ENCODE results near the gene FHL3. TPM values are rescaled to one million over a fixed set of nuclear protein-coding genes. Genes with fewer than 3 reads are reported as not detected.

The FHL3 gene
- polyA plus RNA-seq, 1 of the 3 experiments (the other 2 are of a cell fraction) = 6.8 TPM

DNA sequence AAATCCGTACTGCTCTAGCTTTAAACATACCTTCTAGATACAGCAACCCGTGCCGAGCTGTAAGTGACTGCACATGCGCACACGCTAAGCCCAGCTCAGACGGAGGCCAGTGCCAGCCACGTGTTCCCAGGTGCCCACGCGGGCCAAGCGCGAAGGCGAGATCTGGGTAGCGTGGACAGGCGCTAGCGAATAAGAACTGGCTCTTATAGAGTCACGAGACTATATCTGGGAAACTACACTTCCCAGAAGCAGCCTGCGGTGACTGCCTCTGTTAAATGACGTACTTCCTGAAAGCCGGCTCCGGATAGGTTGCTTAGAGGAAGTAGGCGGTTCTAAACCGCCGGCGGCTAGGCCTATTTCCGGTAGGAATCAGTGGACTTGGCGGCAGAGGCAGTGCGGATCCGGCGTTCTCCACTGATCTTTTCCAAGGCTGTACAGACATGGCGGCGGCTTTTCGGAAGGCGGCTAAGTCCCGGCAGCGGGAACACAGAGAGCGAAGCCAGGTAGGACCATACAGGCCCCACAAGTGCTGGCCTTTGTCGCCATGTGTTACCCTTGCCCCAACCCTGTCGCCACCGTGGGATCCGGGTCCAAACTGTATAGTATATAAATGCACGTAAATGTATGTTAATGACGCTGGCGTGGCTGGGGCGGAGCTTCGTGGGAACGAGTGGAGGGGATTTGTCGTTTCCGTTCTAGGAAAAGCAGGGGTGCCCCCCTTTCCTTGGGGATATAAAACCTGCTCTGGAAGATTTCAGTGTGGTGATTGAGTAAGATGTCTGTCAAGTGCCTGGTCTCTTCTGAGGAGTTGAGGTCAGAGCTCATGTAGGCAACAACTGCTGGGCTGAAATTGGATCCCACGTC is 7.3 kb upstream of the FHL3 start, which contains the start of gene UTP11 (continued):
- TF ChIP-seq RAD21 (IDR thresholded peaks at IDR 0.05; ENCODE audit: low read length) = no peak
- peak in 1 of 2 experiments; percentile 19; a peak in 1 of 4 replicates for TF ChIP-seq EP300 (IDR thresholded peaks at IDR 0.05; ENCODE audit: borderline replicate concordance in 1 of 2, low read depth in 1 of 2, low read length in 1 of 2)
- peak; percentile 90 for TF ChIP-seq POLR2AphosphoS5 (IDR thresholded peaks at IDR 0.05; ENCODE audit: low read depth, low read length)
- peak; percentile 86; the same call in 1 of the 2 replicates for TF ChIP-seq YY1 (IDR thresholded peaks at IDR 0.05; ENCODE audit: low read depth)
- TF ChIP-seq FOXJ3 (CRISPR knock-in tag; IDR thresholded peaks at IDR 0.05) = no peak
- TF ChIP-seq, protein P1, sequence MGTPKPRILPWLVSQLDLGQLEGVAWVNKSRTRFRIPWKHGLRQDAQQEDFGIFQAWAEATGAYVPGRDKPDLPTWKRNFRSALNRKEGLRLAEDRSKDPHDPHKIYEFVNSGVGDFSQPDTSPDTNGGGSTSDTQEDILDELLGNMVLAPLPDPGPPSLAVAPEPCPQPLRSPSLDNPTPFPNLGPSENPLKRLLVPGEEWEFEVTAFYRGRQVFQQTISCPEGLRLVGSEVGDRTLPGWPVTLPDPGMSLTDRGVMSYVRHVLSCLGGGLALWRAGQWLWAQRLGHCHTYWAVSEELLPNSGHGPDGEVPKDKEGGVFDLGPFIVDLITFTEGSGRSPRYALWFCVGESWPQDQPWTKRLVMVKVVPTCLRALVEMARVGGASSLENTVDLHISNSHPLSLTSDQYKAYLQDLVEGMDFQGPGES (IDR thresholded peaks at IDR 0.05; ENCODE audit: low read depth, low read length) = peak; percentile 36; the same call in 1 of the 2 replicates
- TF ChIP-seq GATA2 (CRISPR knock-in tag; IDR thresholded peaks at IDR 0.05) = no peak
- TF ChIP-seq RFX5 (IDR thresholded peaks at IDR 0.05; ENCODE audit: low read length) = peak; percentile 82
- TF ChIP-seq, protein P2, sequence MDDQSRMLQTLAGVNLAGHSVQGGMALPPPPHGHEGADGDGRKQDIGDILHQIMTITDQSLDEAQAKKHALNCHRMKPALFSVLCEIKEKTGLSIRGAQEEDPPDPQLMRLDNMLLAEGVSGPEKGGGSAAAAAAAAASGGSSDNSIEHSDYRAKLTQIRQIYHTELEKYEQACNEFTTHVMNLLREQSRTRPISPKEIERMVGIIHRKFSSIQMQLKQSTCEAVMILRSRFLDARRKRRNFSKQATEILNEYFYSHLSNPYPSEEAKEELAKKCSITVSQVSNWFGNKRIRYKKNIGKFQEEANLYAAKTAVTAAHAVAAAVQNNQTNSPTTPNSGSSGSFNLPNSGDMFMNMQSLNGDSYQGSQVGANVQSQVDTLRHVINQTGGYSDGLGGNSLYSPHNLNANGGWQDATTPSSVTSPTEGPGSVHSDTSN (IDR thresholded peaks at IDR 0.05) = peak; percentile 44
- peak; percentile 72 for TF ChIP-seq ELF1 (IDR thresholded peaks at IDR 0.05)
- peak; percentile 90 for TF ChIP-seq USF1 (IDR thresholded peaks at IDR 0.05; ENCODE audit: borderline replicate concordance, low read depth)
- TF ChIP-seq, protein P3, sequence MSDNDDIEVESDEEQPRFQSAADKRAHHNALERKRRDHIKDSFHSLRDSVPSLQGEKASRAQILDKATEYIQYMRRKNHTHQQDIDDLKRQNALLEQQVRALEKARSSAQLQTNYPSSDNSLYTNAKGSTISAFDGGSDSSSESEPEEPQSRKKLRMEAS (IDR thresholded peaks at IDR 0.05; ENCODE audit: low read depth) = peak; percentile 100
- peak; percentile 72; the same call in 1 of the 2 replicates for TF ChIP-seq SIN3A (IDR thresholded peaks at IDR 0.05; ENCODE audit: borderline replicate concordance, low read depth, low read length)
- no peak for TF ChIP-seq TEAD4 (IDR thresholded peaks at IDR 0.05; ENCODE audit: borderline replicate concordance, insufficient read depth)
- TF ChIP-seq GABPA (IDR thresholded peaks at IDR 0.05; ENCODE audit: low read depth) = peak; percentile 98
- peak; percentile 52; the same call in 1 of the 2 replicates for TF ChIP-seq TCF12 (IDR thresholded peaks at IDR 0.05)
- no peak for TF ChIP-seq RXRA (IDR thresholded peaks at IDR 0.05; ENCODE audit: borderline replicate concordance, low read depth)
- TF ChIP-seq NFIC (IDR thresholded peaks at IDR 0.05; ENCODE audit: borderline replicate concordance) = peak; percentile 41; the same call in 1 of the 2 replicates
- TF ChIP-seq, protein P4, sequence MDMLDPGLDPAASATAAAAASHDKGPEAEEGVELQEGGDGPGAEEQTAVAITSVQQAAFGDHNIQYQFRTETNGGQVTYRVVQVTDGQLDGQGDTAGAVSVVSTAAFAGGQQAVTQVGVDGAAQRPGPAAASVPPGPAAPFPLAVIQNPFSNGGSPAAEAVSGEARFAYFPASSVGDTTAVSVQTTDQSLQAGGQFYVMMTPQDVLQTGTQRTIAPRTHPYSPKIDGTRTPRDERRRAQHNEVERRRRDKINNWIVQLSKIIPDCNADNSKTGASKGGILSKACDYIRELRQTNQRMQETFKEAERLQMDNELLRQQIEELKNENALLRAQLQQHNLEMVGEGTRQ (IDR thresholded peaks at IDR 0.05; ENCODE audit: borderline replicate concordance, low read depth, low read length) = peak; percentile 69
- peak; percentile 66 for TF ChIP-seq RCOR1 (IDR thresholded peaks at IDR 0.05; ENCODE audit: low read length)
- peak; percentile 97 for TF ChIP-seq MXI1 (IDR thresholded peaks at IDR 0.05; ENCODE audit: low read depth, low read length)
- no peak for TF ChIP-seq EZH2phosphoT487 (IDR thresholded peaks at IDR 0.05; ENCODE audit: borderline replicate concordance, low read depth)
